ENCODE measurements around the gene MAP2K5.

- no peak for TF ChIP-seq HCFC1 (IDR thresholded peaks at IDR 0.05; ENCODE audit: low read depth, low read length)
- TF ChIP-seq ZNF174 (CRISPR knock-in tag; IDR thresholded peaks at IDR 0.05), result no peak
- no peak for TF ChIP-seq PPARD (CRISPR knock-in tag; IDR thresholded peaks at IDR 0.05)
These were observed 110.1 kb downstream of the MAP2K5 start for GRCh38 chr15:67652586-67652985.
